ENCODE measurements around the gene ENHO. TPM values are rescaled to one million over a fixed set of nuclear protein-coding genes. Genes with fewer than 3 reads are reported as not detected.

The ENHO gene
- 3.4 TPM for polyA plus RNA-seq (2012; ENCODE audit: insufficient read length, low read depth)

GRCh38 chr9:34522971-34523797 is at the start of gene ENHO:
TSS of gene ENHO (minus strand) at chr9:34522990. CDS start at chr9:34521695, 1,295 bp downstream.
- TF ChIP-seq TAF1 (IDR thresholded peaks at IDR 0.05; ENCODE audit: borderline replicate concordance, insufficient read depth, low read length), result no peak
- no peak for TF ChIP-seq POLR2AphosphoS5 (IDR thresholded peaks at IDR 0.05; ENCODE audit: low read depth, low read length)
- no peak for TF ChIP-seq SIN3A (IDR thresholded peaks at IDR 0.05; ENCODE audit: borderline replicate concordance, insufficient read depth, low read length)
- no peak for TF ChIP-seq REST (IDR thresholded peaks at IDR 0.05; ENCODE audit: insufficient read depth in 1 of 2, low read depth in 2 of 2, low read length in 2 of 2)
- TF ChIP-seq FOXP2 (optimal IDR thresholded peaks at IDR 0.05; ENCODE audit: borderline replicate concordance, extremely low read depth, extremely low read length, insufficient read depth), result no peak

- TF ChIP-seq TAF1 (IDR thresholded peaks at IDR 0.05; ENCODE audit: borderline replicate concordance, insufficient read depth, low read length) (no peak), POLR2AphosphoS5 (IDR thresholded peaks at IDR 0.05; ENCODE audit: low read depth, low read length) (no peak)
Measured at GRCh38 chr9:34572092-34572491, 49.3 kb upstream of the ENHO start.

GRCh38 chr9:34571481-34571810 is 48.7 kb upstream of the ENHO start:
- no peak for TF ChIP-seq POLR2AphosphoS5 (IDR thresholded peaks at IDR 0.05; ENCODE audit: low read depth, low read length)
- no peak for TF ChIP-seq SIN3A (IDR thresholded peaks at IDR 0.05; ENCODE audit: borderline replicate concordance, insufficient read depth, low read length)
- no peak for TF ChIP-seq FOXP2 (optimal IDR thresholded peaks at IDR 0.05; ENCODE audit: borderline replicate concordance, extremely low read depth, extremely low read length, insufficient read depth)
- no peak for TF ChIP-seq REST (IDR thresholded peaks at IDR 0.05; ENCODE audit: insufficient read depth in 1 of 2, low read depth in 2 of 2, low read length in 2 of 2)
- no peak for TF ChIP-seq TAF1 (IDR thresholded peaks at IDR 0.05; ENCODE audit: borderline replicate concordance, insufficient read depth, low read length)

DNA sequence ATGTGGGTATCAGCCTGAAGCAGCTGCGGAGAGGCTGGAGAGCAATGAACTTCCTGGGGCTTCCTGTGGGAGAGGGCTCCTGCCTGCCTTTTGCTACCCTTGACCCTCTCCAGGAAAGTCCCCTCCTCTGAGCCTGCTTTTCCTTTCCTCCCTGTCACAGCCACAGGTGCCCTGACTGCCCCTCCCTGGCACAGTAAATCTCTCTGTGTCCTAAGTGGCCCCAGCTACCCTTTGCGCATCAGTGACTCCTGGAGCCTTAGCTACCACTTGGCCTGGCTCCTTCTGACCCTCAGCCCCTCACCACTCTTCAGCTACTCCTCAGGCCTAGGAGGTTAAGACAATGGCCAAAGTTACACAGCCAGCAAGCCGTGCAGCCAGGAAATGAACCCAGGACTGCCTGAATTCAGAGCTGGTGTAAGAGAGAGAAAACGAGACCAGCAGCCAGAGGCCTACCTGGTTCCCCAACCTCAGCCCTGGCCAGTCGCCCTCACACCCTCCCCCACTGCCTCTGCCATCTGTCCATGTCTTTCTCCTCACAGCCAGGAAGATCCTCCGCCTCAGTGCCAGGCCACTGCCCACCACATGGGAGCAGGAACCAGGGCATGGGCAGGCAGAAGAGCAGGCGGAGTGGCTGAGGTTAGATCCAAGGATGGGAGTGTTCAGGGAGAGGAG is 48.2 kb upstream of the ENHO start:
- TF ChIP-seq TAF1 (IDR thresholded peaks at IDR 0.05; ENCODE audit: borderline replicate concordance, insufficient read depth, low read length) (no peak), REST (IDR thresholded peaks at IDR 0.05; ENCODE audit: insufficient read depth in 1 of 2, low read depth in 2 of 2, low read length in 2 of 2) (no peak), SIN3A (IDR thresholded peaks at IDR 0.05; ENCODE audit: borderline replicate concordance, insufficient read depth, low read length) (no peak), FOXP2 (optimal IDR thresholded peaks at IDR 0.05; ENCODE audit: borderline replicate concordance, extremely low read depth, extremely low read length, insufficient read depth) (no peak), POLR2AphosphoS5 (IDR thresholded peaks at IDR 0.05; ENCODE audit: low read depth, low read length) (no peak)

GRCh38 chr9:34570376-34570775 is 47.6 kb upstream of the ENHO start:
- no peak for TF ChIP-seq FOXP2 (optimal IDR thresholded peaks at IDR 0.05; ENCODE audit: borderline replicate concordance, extremely low read depth, extremely low read length, insufficient read depth)
- TF ChIP-seq TAF1 (IDR thresholded peaks at IDR 0.05; ENCODE audit: borderline replicate concordance, insufficient read depth, low read length), result no peak
- TF ChIP-seq REST (IDR thresholded peaks at IDR 0.05; ENCODE audit: insufficient read depth in 1 of 2, low read depth in 2 of 2, low read length in 2 of 2), result no peak
- no peak for TF ChIP-seq POLR2AphosphoS5 (IDR thresholded peaks at IDR 0.05; ENCODE audit: low read depth, low read length)
- no peak for TF ChIP-seq SIN3A (IDR thresholded peaks at IDR 0.05; ENCODE audit: borderline replicate concordance, insufficient read depth, low read length)

All from PFSK-1 (cell line).